ENCODE results near the gene SKA3.

Gene SKA3

GRCh38 chr13:21111546-21111945, 64.8 kb downstream of the SKA3 start:
- DNase-seq (ENCODE audit: low spot score) = no peak

GRCh38 chr13:21109168-21109567, 67.2 kb downstream of the SKA3 start:
- no peak for DNase-seq (ENCODE audit: low spot score)

- no peak for DNase-seq (ENCODE audit: low spot score)
Observed at GRCh38 chr13:21106089-21106488, 70.3 kb downstream of the SKA3 start.

- no peak for DNase-seq (ENCODE audit: low spot score)
Observed at GRCh38 chr13:21104199-21105019, 71.9 kb downstream of the SKA3 start.
